CD4-positive, alpha-beta T cell treated with Interleukin-12 subunit alpha and Interleukin-12 subunit beta, for 1 hour (primary cell): ENCODE results near the gene TICAM1.
"Not testable (repeated sequence)": the region's sequence is repeated elsewhere in the genome, so short reads cannot be mapped to it uniquely, and the experiment has no call there.

Source experiments
- DNase-seq: peaks from one replicate; pipeline ENCODE4 v3.0.0-alpha.2; 2020

TICAM1 gene

GRCh38 chr19:4831304-4831978 is at the start of gene TICAM1:
Gene TICAM1 (minus strand): TSS chr19:4831712. CDS start chr19:4818377, 13,335 bp downstream.
- peak; percentile 90 for DNase-seq

GRCh38 chr19:4879041-4879440 is 47.5 kb upstream of the TICAM1 start:
- no peak for DNase-seq

GRCh38 chr19:4878491-4878968 is 47.0 kb upstream of the TICAM1 start:
- no peak for DNase-seq

- DNase-seq, result no peak
These were observed 46.4 kb upstream of the TICAM1 start for GRCh38 chr19:4877753-4878490.

GRCh38 chr19:4873930-4874329 is 42.4 kb upstream of the TICAM1 start:
- no peak for DNase-seq

- DNase-seq, result no peak
These were observed 40.2 kb upstream of the TICAM1 start for GRCh38 chr19:4871711-4872110.

GRCh38 chr19:4870025-4870700 is 38.7 kb upstream of the TICAM1 start:
- no peak for DNase-seq

GRCh38 chr19:4868286-4868834 is 36.8 kb upstream of the TICAM1 start:
- DNase-seq, result no peak

GRCh38 chr19:4867534-4868285 is 36.2 kb upstream of the TICAM1 start, which contains the start of gene PLIN3:
Gene PLIN3 (minus strand): TSS chr19:4867667. CDS start chr19:4861394, 6,273 bp downstream.
- DNase-seq, result peak; percentile 92

- peak; percentile 62 for DNase-seq
These were observed 35.3 kb upstream of the TICAM1 start for GRCh38 chr19:4866595-4867424.

GRCh38 chr19:4861147-4861546 is 29.6 kb upstream of the TICAM1 start:
- no peak for DNase-seq

- no peak for DNase-seq
These were observed 28.2 kb upstream of the TICAM1 start for GRCh38 chr19:4859697-4860096.

GRCh38 chr19:4856468-4856867 is 25.0 kb upstream of the TICAM1 start:
- not testable (repeated sequence) for DNase-seq

GRCh38 chr19:4853506-4853905 is 22.0 kb upstream of the TICAM1 start:
- not testable (repeated sequence) for DNase-seq

- no peak for DNase-seq
These were observed 21.0 kb upstream of the TICAM1 start for GRCh38 chr19:4852484-4852883.

- peak; percentile 76 for DNase-seq
These were observed 20.2 kb upstream of the TICAM1 start for GRCh38 chr19:4851551-4852290.

GRCh38 chr19:4849019-4849418 is 17.5 kb upstream of the TICAM1 start:
- DNase-seq, result no peak

- DNase-seq, result no peak
These were observed 15.9 kb upstream of the TICAM1 start for GRCh38 chr19:4847190-4847973.

GRCh38 chr19:4845975-4846374 is 14.5 kb upstream of the TICAM1 start:
- not testable (repeated sequence) for DNase-seq
